Measurements from ENCODE around the gene RRP9. TPM values are rescaled to one million over a fixed set of nuclear protein-coding genes. Genes with fewer than 3 reads are reported as not detected.
"Not testable (repeated sequence)": the region's sequence is repeated elsewhere in the genome, so short reads cannot be mapped to it uniquely, and the experiment has no call there.

The RRP9 gene, protein sequence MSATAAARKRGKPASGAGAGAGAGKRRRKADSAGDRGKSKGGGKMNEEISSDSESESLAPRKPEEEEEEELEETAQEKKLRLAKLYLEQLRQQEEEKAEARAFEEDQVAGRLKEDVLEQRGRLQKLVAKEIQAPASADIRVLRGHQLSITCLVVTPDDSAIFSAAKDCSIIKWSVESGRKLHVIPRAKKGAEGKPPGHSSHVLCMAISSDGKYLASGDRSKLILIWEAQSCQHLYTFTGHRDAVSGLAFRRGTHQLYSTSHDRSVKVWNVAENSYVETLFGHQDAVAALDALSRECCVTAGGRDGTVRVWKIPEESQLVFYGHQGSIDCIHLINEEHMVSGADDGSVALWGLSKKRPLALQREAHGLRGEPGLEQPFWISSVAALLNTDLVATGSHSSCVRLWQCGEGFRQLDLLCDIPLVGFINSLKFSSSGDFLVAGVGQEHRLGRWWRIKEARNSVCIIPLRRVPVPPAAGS
- total RNA-seq: 10 to 100 TPM; 74.0 to 83.0 TPM

DNA sequence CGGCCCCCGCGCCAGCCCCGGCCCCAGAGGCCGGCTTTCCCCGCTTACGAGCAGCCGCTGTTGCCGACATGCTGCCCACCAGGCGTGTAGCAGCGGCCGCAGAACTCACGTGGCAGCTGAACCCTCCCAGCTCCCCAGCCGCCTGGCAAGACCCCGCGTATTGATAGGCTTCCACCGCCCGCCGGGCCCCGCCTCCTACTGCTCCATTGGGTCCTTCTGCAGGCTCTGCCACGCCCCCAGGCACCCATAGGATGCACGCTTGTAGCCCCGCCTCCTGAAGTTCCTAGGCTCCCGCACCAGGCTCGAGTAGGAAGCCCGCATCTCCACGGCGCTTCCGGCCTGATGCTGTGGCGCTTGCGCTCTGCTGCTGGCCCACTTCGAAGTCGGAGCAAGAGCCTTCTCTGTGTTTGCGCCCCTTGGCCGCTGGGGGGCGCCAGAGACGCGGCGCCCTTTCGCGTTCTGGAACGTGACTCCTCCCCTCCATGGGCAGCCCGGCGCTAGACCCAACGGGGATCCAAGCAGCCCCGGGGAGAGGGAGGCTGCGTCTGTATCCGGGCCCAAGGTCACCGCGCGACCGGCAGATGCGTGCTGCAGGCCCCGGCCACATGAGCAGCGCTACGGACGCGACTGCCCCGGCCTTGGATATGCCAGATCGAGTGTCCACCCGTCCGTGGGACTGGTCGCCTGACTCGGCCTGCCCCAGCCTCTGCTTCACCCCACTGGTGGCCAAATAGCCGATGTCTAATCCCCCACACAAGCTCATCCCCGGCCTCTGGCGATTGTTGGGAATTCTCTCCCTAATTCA lies at the start of gene RRP9, which contains the start of gene PARP3:
Gene RRP9 (minus strand): TSS at position 107 of the 805 bp plus-strand sequence. CDS start 37 bp downstream, at position 70.
Gene PARP3 (plus strand): TSS at position 566 of the 805 bp plus-strand sequence. CDS start 993 bp downstream, outside the sequence.
- DNase-seq: peak; percentile 100
- Mint-ChIP-seq H3K36me3 (peaks cover 27% of the 10 kb centered on the region), H3K4me1 (peaks cover 27% of the 10 kb centered on the region), H3K27me3 (no peaks in the 10 kb centered on the region), H3K9me3 (no peaks in the 10 kb centered on the region), H3K4me3 (peak within 1 kb of the TSS; percentile 85), H3K27ac (peak within 1 kb of the TSS; percentile 87)

DNA sequence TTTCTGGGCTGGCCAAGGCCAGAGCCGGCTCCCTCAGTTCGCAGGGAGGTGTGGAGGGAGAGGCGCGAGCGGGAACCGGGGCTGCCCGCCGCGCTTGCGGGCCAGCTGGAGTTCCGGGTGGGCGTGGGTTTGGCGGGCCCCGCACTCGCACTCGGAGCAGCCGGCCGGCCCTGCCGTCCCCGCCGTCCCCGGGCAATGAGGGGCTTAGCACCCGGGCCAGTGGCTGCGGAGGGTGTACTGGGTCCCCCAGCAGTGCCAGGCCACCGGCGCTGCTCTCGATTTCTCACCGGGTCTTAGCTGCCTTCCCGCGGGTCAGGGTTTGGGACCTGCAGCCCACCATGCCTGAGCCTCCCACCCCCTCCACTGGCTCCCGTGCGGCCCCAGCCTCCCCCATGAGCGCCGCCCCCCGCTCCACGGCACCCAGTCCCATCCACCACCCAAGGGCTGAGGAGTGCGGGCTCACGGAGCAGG lies 48.8 kb upstream of the RRP9 start:
- Mint-ChIP-seq H3K36me3 (peaks cover 44% of the 10 kb centered on the region), H3K27ac (peak overlapping the region; percentile 83), H3K4me1 (peaks cover 28% of the 10 kb centered on the region)
- H3K9me3 Mint-ChIP-seq, DNase-seq, H3K4me3 Mint-ChIP-seq, H3K27me3 Mint-ChIP-seq: not testable (repeated sequence)

DNA sequence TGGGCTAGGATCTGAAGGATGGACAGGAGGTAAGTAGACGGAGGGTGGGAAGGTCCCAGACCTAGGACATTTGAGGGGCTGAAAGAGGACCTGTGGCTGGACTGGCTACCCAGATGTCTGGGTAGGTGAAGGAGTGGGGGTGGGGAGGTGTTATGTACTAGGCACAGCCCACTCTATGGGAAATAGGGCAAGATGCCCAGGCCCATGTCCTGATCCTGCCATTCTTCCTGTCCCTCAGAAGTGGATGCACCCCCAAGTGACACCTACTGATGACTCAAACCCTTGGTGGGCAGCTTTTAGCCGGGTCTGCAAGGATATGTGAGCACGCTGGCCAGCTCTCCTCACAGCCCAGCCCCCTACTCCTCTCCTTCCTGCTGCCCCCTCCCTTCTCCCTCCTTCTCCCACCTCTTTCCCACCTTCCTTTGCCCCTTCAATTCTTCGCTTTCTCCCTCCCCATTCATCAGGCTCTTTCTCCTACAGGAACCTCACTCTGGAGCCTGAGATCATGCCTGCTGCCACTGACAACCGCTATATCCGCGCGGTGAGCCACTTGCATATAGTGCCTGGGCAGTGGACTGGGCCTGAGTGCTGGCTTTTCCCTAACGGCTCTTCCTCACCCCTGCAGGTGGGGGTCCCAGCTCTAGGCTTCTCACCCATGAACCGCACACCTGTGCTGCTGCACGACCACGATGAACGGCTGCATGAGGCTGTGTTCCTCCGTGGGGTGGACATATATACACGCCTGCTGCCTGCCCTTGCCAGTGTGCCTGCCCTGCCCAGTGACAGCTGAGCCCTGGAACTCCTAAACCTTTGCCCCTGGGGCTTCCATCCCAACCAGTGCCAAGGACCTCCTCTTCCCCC lies 46.8 kb upstream of the RRP9 start:
- H3K4me3 Mint-ChIP-seq: no peak overlapping the region
- H3K27me3 Mint-ChIP-seq: peaks cover 3% of the 10 kb centered on the region
- peaks cover 23% of the 10 kb centered on the region for H3K4me1 Mint-ChIP-seq
- DNase-seq: no peak
- H3K9me3 Mint-ChIP-seq: no peaks in the 10 kb centered on the region
- peaks cover 23% of the 10 kb centered on the region for H3K36me3 Mint-ChIP-seq
- H3K27ac Mint-ChIP-seq: no peak overlapping the region

DNA sequence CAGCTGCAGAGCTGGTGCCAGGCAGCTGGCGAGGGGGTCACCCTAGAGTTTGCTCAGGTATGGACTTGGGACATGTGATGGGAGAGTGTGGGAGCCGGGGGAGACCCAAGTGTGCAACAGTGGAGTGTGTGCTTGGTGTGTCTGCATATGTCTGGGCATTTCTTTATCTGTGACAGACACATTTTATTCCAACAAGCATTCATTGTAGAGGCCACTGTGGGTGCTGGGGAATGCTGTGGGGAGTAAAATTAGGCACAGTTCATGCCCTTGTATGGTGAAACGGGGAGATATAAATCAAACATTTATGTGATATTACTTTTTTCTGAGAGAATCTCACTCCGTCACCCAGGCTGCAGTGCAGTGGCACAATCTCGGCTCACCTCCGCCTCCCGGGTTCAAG lies 45.9 kb upstream of the RRP9 start:
- peaks cover 20% of the 10 kb centered on the region for H3K4me1 Mint-ChIP-seq
- H3K4me3 Mint-ChIP-seq: no peak overlapping the region
- H3K36me3 Mint-ChIP-seq: peaks cover 15% of the 10 kb centered on the region
- DNase-seq: no peak
- no peaks in the 10 kb centered on the region for H3K9me3 Mint-ChIP-seq
- no peak overlapping the region for H3K27ac Mint-ChIP-seq
- no peaks in the 10 kb centered on the region for H3K27me3 Mint-ChIP-seq

DNA sequence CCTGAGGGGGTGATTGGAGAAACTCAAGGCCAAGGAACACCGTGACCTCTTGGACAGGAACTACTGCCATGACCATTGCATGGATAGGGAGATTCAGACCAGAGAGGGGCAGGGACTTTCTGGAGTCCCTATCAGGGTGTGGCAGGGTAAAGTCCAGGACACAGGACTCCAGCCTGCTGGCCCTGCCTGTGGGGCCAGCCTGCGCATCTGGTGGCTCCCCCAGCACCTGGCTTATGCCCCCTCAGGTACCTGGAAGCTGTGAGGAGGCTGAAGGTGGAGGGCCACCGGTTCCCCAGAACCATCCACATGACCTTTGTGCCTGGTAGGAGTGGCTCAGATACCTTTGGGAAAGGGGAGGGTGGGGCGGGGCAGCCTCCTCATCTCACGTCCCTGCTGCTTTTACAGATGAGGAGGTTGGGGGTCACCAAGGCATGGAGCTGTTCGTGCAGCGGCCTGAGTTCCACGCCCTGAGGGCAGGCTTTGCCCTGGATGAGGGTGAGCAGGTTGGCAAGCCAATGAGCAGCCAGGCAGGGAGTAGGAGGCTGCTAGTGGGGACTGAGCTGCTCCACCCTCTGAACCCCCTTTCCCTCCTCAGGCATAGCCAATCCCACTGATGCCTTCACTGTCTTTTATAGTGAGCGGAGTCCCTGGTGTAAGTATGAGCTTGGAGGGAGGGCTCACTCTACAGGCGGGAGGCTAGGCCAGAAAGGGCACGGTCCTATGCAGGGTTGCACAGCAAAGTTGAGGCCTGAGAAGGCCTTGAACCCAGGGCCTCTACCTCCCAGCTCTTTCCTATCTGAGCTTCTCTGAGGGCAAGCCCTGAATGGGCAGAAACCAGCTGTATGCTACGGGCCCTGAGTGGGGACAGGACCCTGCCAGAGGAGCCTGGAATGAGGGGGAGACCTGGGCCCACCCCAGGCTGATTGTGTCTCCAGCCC lies 44.6 kb upstream of the RRP9 start:
- no peak for DNase-seq
- peaks cover 2% of the 10 kb centered on the region for H3K36me3 Mint-ChIP-seq
- H3K4me3 Mint-ChIP-seq: no peak overlapping the region
- no peaks in the 10 kb centered on the region for H3K9me3 Mint-ChIP-seq
- H3K27ac Mint-ChIP-seq: no peak overlapping the region
- H3K27me3 Mint-ChIP-seq: no peaks in the 10 kb centered on the region
- H3K4me1 Mint-ChIP-seq: peaks cover 20% of the 10 kb centered on the region

DNA sequence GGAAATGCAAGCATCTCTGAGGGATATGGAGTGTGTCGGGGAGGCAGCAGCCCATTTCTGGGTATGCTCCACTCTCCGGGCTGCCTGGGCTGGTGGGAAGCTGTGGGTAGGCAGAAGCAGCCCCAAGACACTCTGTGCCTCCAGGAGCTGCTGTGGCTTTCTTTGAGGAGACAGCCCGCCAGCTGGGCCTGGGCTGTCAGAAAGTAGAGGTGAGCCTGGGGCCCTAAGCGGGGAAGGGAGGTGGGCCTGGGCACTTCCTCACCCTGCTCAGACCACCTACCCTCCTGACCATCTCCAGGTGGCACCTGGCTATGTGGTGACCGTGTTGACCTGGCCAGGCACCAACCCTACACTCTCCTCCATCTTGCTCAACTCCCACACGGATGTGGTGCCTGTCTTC lies 43.4 kb upstream of the RRP9 start:
- H3K4me3 Mint-ChIP-seq: no peak overlapping the region
- no peaks in the 10 kb centered on the region for H3K9me3 Mint-ChIP-seq
- H3K27me3 Mint-ChIP-seq: no peaks in the 10 kb centered on the region
- no peak for DNase-seq
- peak overlapping the region; percentile 54 for H3K27ac Mint-ChIP-seq
- H3K36me3 Mint-ChIP-seq: no peaks in the 10 kb centered on the region
- H3K4me1 Mint-ChIP-seq: peaks cover 19% of the 10 kb centered on the region

DNA sequence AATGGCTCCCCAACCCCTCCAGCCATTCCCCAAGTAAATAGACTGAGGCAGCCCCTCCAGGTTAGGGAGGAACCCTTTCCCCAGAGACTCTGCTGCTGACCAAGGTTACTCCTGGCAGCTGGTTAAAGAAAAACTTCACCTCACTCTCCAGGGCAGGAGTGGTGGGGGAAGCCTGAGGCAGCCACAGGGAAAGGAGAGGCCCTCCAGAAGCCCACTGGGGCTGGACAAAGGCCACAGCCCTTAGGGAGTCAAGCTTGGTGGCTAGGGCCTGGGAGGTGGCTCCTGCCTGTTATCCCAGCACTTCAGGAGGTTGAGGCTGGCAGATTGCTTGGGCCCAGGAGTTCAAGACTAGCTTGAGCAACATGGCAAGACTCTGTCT lies 42.6 kb upstream of the RRP9 start:
- no peak for DNase-seq
- Mint-ChIP-seq H3K27ac (peak overlapping the region; percentile 89), H3K36me3 (no peaks in the 10 kb centered on the region), H3K4me3 (peak overlapping the region; percentile 88), H3K4me1 (peaks cover 19% of the 10 kb centered on the region), H3K27me3 (no peaks in the 10 kb centered on the region), H3K9me3 (no peaks in the 10 kb centered on the region)

DNA sequence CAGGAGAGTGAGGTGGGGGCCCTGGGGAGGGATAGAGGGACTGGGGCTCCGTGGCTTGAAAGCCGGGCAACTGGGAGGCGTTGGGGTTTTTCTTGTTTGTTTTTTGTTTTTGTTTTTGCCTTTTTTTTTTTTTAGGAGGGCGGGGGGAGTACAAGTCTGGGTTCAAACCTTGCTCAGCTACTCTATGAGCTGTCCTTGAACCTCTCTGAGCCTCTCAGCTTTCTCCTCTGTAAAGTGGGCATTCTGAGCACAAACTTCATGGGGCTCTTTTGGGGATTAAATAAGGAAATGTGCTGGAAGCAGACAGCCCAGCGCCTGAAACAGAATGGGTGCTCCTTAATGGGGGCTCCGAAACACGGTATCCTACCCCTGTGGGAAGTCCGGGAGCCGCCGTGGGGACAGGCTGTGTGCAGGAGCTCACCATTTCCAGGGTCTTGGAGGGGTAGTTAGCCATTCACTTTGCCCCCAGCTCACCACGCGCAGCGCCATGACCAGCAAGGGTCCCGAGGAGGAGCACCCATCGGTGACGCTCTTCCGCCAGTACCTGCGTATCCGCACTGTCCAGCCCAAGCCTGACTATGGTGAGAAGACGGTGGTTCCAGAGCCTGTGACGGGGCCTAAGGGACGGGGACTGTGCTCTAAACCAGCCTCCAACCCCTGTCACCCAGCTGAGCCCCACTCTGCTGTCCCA lies 42.0 kb upstream of the RRP9 start:
- Mint-ChIP-seq H3K4me1 (peaks cover 16% of the 10 kb centered on the region), H3K9me3 (no peaks in the 10 kb centered on the region), H3K27ac (peak overlapping the region; percentile 89), H3K27me3 (no peaks in the 10 kb centered on the region), H3K36me3 (no peaks in the 10 kb centered on the region), H3K4me3 (peak overlapping the region; percentile 88)
- no peak for DNase-seq

DNA sequence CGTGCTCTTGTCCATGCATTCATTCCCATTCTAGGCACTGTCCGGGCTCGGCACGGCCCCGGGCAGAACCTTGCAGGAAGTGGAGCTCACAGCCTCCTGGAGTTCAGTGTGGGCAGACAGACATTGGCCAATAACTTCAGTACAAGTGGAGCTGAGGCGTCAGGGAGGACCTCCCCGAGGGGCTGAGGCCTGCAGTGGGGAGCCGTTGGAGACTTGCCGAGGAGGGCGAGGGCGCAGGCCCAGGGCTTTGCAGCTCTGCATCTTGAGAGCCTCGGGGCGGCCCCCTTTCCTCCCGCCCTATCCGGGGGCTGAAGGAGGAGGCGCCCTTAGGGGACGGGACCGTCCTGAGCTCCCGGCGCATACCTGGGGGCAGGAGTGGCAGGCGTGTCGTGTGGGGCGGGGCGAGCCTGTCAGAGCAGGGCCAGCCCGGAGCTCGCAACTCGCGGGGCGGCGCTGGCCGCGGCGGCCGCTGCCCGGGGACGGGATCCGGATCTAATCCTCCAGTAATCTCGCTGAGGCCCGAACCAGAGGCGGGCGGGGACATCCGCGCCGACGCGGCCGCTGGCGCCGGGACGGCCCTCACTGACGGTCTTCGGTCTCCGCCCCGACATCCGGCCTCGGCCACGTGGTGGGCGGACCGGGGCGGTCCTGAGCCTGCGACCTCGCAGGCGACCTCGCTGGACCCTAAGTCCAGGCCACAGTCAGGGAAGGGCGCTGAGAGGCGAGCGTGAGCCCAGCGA lies 41.3 kb upstream of the RRP9 start, which contains the start of gene ACY1:
Gene ACY1 (plus strand): TSS at position 698 of the 740 bp plus-strand sequence. CDS start 530 bp downstream, outside the sequence.
- DNase-seq: peak; percentile 91
- Mint-ChIP-seq H3K36me3 (no peaks in the 10 kb centered on the region), H3K27me3 (no peaks in the 10 kb centered on the region), H3K4me1 (peaks cover 15% of the 10 kb centered on the region), H3K27ac (peak within 1 kb of the TSS; percentile 89), H3K4me3 (peak within 1 kb of the TSS; percentile 88), H3K9me3 (no peaks in the 10 kb centered on the region)

DNA sequence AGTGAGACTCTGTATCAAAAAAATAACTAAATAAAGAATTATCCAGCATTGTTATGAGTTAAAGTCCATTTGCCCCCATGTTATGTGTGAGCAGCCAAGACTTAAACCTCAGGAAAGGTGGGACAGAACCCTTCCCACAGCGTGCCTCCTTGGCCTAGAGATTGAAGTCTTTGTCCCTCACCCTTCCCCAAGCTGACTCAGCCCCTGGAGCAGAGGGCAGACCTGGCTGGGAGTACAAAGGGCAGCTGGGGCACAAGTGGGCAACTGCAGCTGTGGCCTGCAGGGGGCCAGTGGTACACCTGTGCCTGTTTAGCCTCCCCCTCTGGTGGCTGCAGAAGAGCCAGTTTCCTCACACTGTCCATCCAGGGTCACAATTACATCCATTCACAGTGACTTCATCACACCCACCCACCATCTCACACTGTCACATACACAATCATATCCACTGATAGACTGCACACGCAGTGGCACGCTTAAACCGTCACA lies 40.7 kb upstream of the RRP9 start:
- Mint-ChIP-seq H3K27ac (peak overlapping the region; percentile 89), H3K27me3 (no peaks in the 10 kb centered on the region), H3K4me3 (peak overlapping the region; percentile 88), H3K9me3 (no peaks in the 10 kb centered on the region), H3K4me1 (peaks cover 18% of the 10 kb centered on the region), H3K36me3 (no peaks in the 10 kb centered on the region)
- peak; percentile 56 for DNase-seq

DNA sequence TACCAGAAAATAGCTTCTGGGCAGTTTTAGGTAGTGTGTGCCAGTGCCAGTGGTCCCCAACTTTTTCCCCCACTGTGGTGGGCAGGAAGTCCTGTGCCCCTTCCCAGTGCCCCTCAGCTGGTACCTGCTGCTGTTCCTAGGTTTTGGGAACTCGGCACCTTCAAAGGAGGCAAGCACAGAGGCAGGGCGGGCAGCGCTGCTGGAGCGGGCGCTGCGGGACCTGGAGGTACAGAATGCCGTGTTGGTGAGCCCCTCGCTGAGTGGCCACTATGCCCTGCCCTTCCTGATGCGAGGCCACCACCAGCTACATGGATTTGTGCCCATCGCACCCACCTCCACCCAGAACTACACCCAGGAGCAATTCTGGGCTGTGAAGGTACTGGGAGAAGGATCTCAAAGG lies 38.5 kb upstream of the RRP9 start:
- Mint-ChIP-seq H3K9me3 (no peaks in the 10 kb centered on the region), H3K36me3 (no peaks in the 10 kb centered on the region), H3K27me3 (no peaks in the 10 kb centered on the region), H3K4me1 (peaks cover 31% of the 10 kb centered on the region), H3K4me3 (no peak overlapping the region), H3K27ac (no peak overlapping the region)
- DNase-seq: no peak

DNA sequence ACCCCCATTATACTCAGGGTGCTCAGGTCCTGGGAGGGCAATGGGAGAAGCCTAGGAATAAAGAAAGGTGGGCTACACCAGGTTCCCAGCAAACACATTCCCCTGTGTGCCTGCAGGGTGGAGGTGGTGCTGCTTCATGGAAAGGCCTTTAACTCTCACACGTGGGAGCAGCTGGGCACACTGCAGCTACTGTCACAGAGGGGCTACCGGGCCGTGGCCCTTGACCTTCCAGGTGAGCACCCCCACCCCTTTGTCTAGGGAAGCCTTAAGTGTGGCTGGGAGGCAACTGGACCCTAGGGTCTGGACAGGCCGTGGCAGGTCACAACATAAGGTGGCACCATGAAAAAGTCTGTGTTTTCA lies 36.4 kb upstream of the RRP9 start:
- no peak overlapping the region for H3K4me3 Mint-ChIP-seq
- no peaks in the 10 kb centered on the region for H3K9me3 Mint-ChIP-seq
- peaks cover 1% of the 10 kb centered on the region for H3K36me3 Mint-ChIP-seq
- H3K27me3 Mint-ChIP-seq: no peaks in the 10 kb centered on the region
- H3K4me1 Mint-ChIP-seq: peaks cover 32% of the 10 kb centered on the region
- DNase-seq: no peak
- no peak overlapping the region for H3K27ac Mint-ChIP-seq
